HepG2 (cell line): ENCODE results near the gene MS4A1. TPM values are rescaled to one million over a fixed set of nuclear protein-coding genes. Genes with fewer than 3 reads are reported as not detected.
"Not testable (repeated sequence)": the region's sequence is repeated elsewhere in the genome, so short reads cannot be mapped to it uniquely, and the experiment has no call there.

Experiments
- ATAC-seq: fragments of 200-7000 bp; cut with Tn5 transposase; 3 replicates; pipeline ENCODE4 v1.9.1; 2020; ENCODE audit warnings: mild to moderate bottlenecking, moderate library complexity
- BruUV-seq: library from RNA; stranded (reverse); fragments of 400-500 nt; replicated peaks from 2 replicates; lab custom pipeline; 2021; lab: Mats Ljungman, UMichigan
- CTCF ChIA-PET: fragments of 300-600 bp; formaldehyde crosslinking; extraction: SDS; loops from one replicate; lab custom pipeline; 2021; ENCODE audit warnings: low total read pairs, inconsistent platforms, low intra/inter-chr PET ratio; lab: Yijun Ruan, JAX
- POLR2A ChIA-PET: fragments of 350-600 bp; sonication (Branson Sonifier 250); formaldehyde crosslinking; loops from one replicate; lab custom pipeline; 2020; ENCODE audit warnings: antibody characterized with exemption, inconsistent platforms; lab: Yijun Ruan, JAX
- DNase-seq: peaks from one replicate; pipeline ENCODE4 v3.0.0-alpha.2; 2015; ENCODE audit warnings: low spot score
- FAIRE-seq: peaks from 3 replicates; lab custom pipeline; 2011; peaks lifted over from hg19 to GRCh38; lab: Jason Lieb, UNC
- H2AFZ ChIP-seq: one replicate; pipeline ENCODE4 v1.6.1; 2011; ENCODE audit warnings: low read length, inconsistent platforms
- H3K27ac ChIP-seq: fragments of 300-600 bp; 3 replicates; pipeline ENCODE4 v1.8.0; 2011; ENCODE audit warnings: mixed run types, mild to moderate bottlenecking, mixed read lengths, low read length, inconsistent platforms; ENCODE audit not compliant: insufficient read depth; ENCODE audit errors: extremely low read length
- H3K27me3 ChIP-seq, 2 experiments: fragments of 200-600 bp in 1 of 2; 2 replicates in 1 of 2; 3 replicates in 1 of 2; pipeline versions ENCODE4 v1.6.0 to v1.8.0; 2011; ENCODE audit warnings: low read length in 2 of 2, mild to moderate bottlenecking in 2 of 2, moderate library complexity in 2 of 2, inconsistent platforms in 1 of 2; ENCODE audit not compliant: insufficient read depth in 2 of 2, control insufficient read depth in 1 of 2
- H3K36me3 ChIP-seq, 2 experiments: fragments of 200-600 bp in 1 of 2; replicated peaks in 1 of 2; 2 replicates in 1 of 2; 3 replicates in 1 of 2; pipeline versions ENCODE4 v1.5.1 to v1.8.0; 2011; ENCODE audit warnings: low read length in 2 of 2, inconsistent platforms in 1 of 2; ENCODE audit not compliant: insufficient read depth in 2 of 2, control insufficient read depth in 1 of 2
- H3K4me1 ChIP-seq: 2 replicates; pipeline ENCODE4 v1.5.1; 2012; ENCODE audit warnings: low read length, inconsistent platforms; ENCODE audit not compliant: insufficient read depth
- H3K4me2 ChIP-seq: 2 replicates; pipeline ENCODE4 v1.6.0; 2011; ENCODE audit warnings: low read depth, low read length, inconsistent platforms
- H3K4me3 ChIP-seq, 3 experiments: fragments of 200-600 bp in 1 of 3; sonication (generic), shearing (Covaris generic) in 1 of 3; replicated peaks in 1 of 3; 2 replicates each; pipeline ENCODE4 v1.5.1; 2011 to 2016; ENCODE audit warnings: low read length in 3 of 3, inconsistent platforms in 2 of 3, low read depth in 2 of 3, mild to moderate bottlenecking in 2 of 3, control low read depth in 1 of 3, mixed read lengths in 1 of 3; ENCODE audit not compliant: insufficient read depth in 1 of 3
- H3K79me2 ChIP-seq: one replicate; pipeline ENCODE4 v1.6.1; 2011; ENCODE audit warnings: low read length, inconsistent platforms; ENCODE audit not compliant: insufficient read depth
- H3K9ac ChIP-seq: 2 replicates; pipeline ENCODE4 v1.6.0; 2011; ENCODE audit warnings: mild to moderate bottlenecking, low read depth, low read length, inconsistent platforms; ENCODE audit not compliant: insufficient read depth
- H3K9me3 ChIP-seq: 2 replicates; pipeline ENCODE4 v1.5.1; 2012; ENCODE audit warnings: mild to moderate bottlenecking, low read length
- H4K20me1 ChIP-seq: 2 replicates; pipeline ENCODE4 v1.6.0; 2011; ENCODE audit warnings: inconsistent platforms, mild to moderate bottlenecking, low read length, moderate library complexity; ENCODE audit not compliant: insufficient read depth
- AHR ChIP-seq: IDR thresholded peaks from 2 replicates; pipeline ENCODE4 v1.6.1; 2018; ENCODE audit warnings: missing genetic modification reagents, missing compliant biosample characterization
- KDM2A ChIP-seq: sonication (generic); formaldehyde crosslinking; IDR thresholded peaks from 2 replicates; pipeline ENCODE4 v1.4.0; 2020; ENCODE audit warnings: low read depth, missing genetic modification reagents, borderline replicate concordance
- NRL ChIP-seq: sonication (generic); formaldehyde crosslinking; IDR thresholded peaks from 2 replicates; pipeline ENCODE4 v1.5.0; 2020; ENCODE audit warnings: missing genetic modification reagents, mild to moderate bottlenecking, moderate library complexity, borderline replicate concordance
- ZNF430 ChIP-seq: sonication (generic); formaldehyde crosslinking; IDR thresholded peaks from 2 replicates; pipeline ENCODE4 v1.9.0; 2021; ENCODE audit warnings: mild to moderate bottlenecking, missing genetic modification reagents
- WGBS: methylation state at CpG from one replicate; pipeline ENCODE4 v1.1.6; 2017; ENCODE audit warnings: low lambda C conversion rate; 5-methylcytosine and 5-hydroxymethylcytosine counted together
- in situ Hi-C: cut with HindIII; loops from 2 replicates; pipeline ENCODE4 v1.10.0; 2017; ENCODE audit warnings: low pct_unique_long_range_greater_than_20kb; ENCODE audit not compliant: extremely low pct_ligation_motif_present
- intact Hi-C: fragments of 100-400 bp; cut with micrococcal nuclease; formaldehyde crosslinking; loops from one replicate; pipeline ENCODE4 v1.10.0; 2022; ENCODE audit not compliant: unreplicated experiment
- polyA plus RNA-seq, 8 experiments: library from polyadenylated mRNA; depleted of rRNA in 3 of 8; stranded (reverse) in 7 of 8; unstranded in 1 of 8; fragments of >200 nt; fragmentation: Illumina TruSeq in 4 of 8; extraction: Trizol in 4 of 8; gene quantifications; 2 replicates each; pipeline versions ENCODE4 v1.2.1 to v1.2.3, GENCODE V29; 2011 to 2016; ENCODE audit warnings: low read depth in 4 of 8, missing spikeins in 1 of 8, mixed read lengths in 1 of 8; ENCODE audit not compliant: insufficient read depth in 1 of 8
- total RNA-seq, 5 experiments: library from RNA; depleted of rRNA; stranded (reverse); fragments of >200 nt; fragmentation: Illumina TruSeq; extraction: Trizol; gene quantifications; 2 replicates each; pipeline ENCODE4 v1.2.3, GENCODE V29; 2016; ENCODE audit warnings: low read depth in 1 of 5
- TF ChIP-seq, protein P1 (sequence below): IDR thresholded peaks from 2 replicates; pipeline ENCODE4 v1.6.1; 2016; ENCODE audit warnings: low read depth

MS4A1 gene
- total and polyA plus RNA-seq, 2 of the 13 experiments (the other 11 are each of a cell fraction or from before 2014, with no cell fraction given): 0.01 TPM; not detected in 1

DNA sequence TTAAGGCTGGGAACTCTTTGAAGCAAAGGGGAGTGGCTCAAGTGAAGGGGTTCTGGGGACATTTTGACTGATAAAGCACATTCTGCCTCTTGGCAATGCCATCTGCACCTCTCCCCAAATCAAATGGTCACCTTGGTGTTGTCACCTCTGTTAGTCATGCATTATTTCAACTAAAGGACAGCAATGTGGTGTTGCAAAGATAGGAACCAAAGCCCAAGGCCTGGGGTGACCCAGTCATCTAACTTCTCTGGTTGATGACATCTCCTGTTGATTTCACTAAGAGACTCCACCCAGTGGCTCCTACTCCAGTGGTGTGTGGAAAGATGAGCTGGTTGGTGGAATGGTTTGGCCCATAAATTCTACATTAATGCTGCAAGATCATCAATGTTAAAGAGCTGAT lies 7.8 kb upstream of the MS4A1 start:
- TF ChIP-seq, protein P1, sequence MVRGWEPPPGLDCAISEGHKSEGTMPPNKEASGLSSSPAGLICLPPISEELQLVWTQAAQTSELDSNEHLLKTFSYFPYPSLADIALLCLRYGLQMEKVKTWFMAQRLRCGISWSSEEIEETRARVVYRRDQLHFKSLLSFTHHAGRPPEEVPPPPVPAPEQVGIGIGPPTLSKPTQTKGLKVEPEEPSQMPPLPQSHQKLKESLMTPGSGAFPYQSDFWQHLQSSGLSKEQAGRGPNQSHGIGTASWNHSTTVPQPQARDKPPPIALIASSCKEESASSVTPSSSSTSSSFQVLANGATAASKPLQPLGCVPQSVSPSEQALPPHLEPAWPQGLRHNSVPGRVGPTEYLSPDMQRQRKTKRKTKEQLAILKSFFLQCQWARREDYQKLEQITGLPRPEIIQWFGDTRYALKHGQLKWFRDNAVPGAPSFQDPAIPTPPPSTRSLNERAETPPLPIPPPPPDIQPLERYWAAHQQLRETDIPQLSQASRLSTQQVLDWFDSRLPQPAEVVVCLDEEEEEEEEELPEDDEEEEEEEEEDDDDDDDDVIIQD (CRISPR knock-in tag): no peak
- no peak for TF ChIP-seq AHR (CRISPR knock-in tag)
- no peak for TF ChIP-seq KDM2A
- no peak for TF ChIP-seq ZNF430
- TF ChIP-seq NRL (CRISPR knock-in tag): no peak
- H3K27me3 ChIP-seq: no peaks in the 10 kb centered on the region
- no peaks in the 10 kb centered on the region for H3K36me3 ChIP-seq
- intact Hi-C loops: no loop called here
- H3K79me2 ChIP-seq: no peaks in the 10 kb centered on the region
- no peaks in the 10 kb centered on the region for H3K9me3 ChIP-seq
- BruUV-seq: no TSS peak
- no peak for FAIRE-seq
- H3K27ac ChIP-seq: no peak overlapping the region
- no peak overlapping the region for H3K4me3 ChIP-seq
- H4K20me1 ChIP-seq: no peaks in the 10 kb centered on the region
- DNase-seq: no peak
- ChIA-PET POLR2A (no interaction called here), CTCF (no interaction called here)
- no peak overlapping the region for H3K4me2 ChIP-seq
- no peaks in the 10 kb centered on the region for H3K4me1 ChIP-seq
- no peak overlapping the region for H3K9ac ChIP-seq
- ATAC-seq: no peak
- in situ Hi-C loops: no loop called here
- H2AFZ ChIP-seq: no peak overlapping the region

DNA sequence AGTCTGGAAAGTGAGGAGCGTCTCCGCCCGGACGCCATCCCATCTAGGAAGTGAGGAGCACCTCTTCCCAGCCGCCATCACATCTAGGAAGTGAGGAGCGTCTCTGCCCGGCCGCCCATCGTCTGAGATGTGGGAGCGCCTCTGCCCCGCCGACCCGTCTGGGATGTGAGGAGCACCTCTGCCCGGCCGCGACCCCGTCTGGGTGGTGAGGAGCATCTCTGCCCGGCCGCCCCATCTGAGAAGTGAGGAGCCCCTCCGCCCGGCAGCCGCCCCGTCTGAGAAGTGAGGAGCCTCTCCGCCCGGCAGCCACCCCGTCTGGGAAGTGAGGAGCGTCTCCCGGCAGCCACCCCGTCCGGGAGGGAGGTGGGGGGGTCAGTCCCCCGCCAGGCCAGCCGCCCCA lies 4.5 kb upstream of the MS4A1 start:
- BruUV-seq, intact Hi-C loops, H3K4me3 ChIP-seq, DNase-seq, ATAC-seq, H2AFZ ChIP-seq, H3K27me3 ChIP-seq, H3K36me3 ChIP-seq, FAIRE-seq, H4K20me1 ChIP-seq, H3K4me2 ChIP-seq, in situ Hi-C loops, H3K27ac ChIP-seq, H3K9ac ChIP-seq, H3K79me2 ChIP-seq, H3K9me3 ChIP-seq, CTCF ChIA-PET, POLR2A ChIA-PET, H3K4me1 ChIP-seq: not testable (repeated sequence)
- 85% methylated on average over 4 of the region's 32 CpGs for WGBS
